HG03103 (cell line): Measurements from ENCODE around the gene SYN1.
A peak's percentile ranks its signal among the peaks of the same experiment; 100 is the strongest.
"Not testable (repeated sequence)": the region's sequence is repeated elsewhere in the genome, so short reads cannot be mapped to it uniquely, and the experiment has no call there.

ENCODE experiments used
- ATAC-seq: cut with Tn5 transposase; IDR thresholded peaks from one replicate; pipeline ENCODE4 v1.9.1; 2021; ENCODE audit warnings: low read depth; ENCODE audit not compliant: unreplicated experiment

SYN1 gene

DNA sequence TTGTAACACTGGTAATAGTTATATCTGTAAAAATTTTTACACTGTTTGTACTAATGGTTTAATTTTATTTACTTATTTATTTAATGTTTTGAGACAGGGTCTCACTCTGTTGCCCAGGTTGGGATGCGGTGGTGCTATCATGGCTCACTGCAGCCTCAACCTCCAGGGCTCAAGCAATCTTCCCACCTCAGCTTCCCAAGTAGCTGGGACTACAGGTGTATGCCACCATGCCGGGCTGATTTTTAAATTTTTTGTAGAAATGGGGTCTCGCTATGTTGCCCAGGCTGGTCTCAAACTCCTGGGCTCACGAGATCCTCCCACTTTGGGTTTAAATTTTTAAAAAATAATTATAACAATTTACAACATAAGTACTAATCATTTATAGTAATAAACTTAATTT lies 16.5 kb downstream of the SYN1 start:
- ATAC-seq, result not testable (repeated sequence)

DNA sequence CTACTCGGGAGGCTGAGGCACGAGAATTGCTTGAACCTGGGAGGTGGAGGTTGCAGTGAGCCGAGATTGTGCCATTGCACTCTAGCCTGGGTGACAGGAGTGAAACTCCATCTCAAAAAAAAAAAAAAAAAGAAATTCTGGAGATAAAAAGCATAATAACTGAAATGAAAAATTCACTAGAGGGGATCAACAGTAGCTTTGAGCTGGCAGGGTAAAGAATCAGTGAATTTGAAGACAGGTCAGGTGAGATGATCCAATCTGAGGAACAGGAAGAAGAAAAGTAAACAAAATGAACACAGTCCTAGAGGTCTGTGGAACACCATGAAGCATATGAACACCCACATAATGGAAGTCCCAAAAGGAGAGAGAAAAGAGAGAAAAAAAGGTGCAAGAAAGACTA lies 22.4 kb downstream of the SYN1 start:
- no peak for ATAC-seq

DNA sequence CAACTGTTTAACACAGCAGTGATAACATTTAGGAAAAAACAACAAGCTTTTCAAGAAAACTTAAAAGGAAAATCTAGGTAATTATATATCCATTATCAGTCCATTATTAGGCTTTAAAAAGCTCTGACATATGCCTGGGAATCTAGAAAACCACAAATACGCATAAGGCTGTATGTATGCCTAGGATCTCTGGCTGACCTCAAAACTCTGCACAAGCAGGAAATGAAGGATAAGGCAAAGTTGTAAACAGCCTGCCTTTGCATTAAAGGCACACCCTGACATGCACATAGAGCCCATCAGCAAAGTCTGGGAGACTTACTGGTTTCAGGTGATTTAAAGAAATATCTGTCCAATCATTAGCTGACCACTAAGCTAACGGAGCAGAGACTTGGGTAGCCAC lies 23.4 kb downstream of the SYN1 start:
- no peak for ATAC-seq

DNA sequence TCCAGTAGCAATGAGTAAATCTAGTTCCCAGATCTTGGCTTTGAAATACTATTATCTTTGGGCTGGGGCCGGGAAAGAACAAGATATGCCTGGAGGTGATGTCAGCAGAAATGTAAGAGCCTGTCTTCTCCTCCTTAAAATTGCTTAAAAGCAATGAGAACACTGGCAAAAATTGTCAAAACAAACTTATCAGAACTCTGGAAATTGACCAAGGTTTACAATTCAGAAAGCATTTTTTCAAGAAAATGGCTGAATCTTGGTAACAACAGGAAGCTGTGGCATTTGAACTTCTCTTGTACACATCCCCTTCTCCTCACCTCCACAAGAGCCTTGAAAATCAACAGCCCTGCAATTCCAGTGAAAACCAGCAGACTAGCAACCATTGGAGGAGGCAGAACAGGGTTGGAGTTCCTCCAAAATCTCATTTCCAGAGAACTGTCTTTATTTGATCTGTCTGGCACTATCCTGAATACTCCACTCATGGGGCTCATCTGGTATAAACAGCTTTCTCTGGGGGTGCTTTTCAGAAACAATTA lies 23.9 kb downstream of the SYN1 start:
- no peak for ATAC-seq

DNA sequence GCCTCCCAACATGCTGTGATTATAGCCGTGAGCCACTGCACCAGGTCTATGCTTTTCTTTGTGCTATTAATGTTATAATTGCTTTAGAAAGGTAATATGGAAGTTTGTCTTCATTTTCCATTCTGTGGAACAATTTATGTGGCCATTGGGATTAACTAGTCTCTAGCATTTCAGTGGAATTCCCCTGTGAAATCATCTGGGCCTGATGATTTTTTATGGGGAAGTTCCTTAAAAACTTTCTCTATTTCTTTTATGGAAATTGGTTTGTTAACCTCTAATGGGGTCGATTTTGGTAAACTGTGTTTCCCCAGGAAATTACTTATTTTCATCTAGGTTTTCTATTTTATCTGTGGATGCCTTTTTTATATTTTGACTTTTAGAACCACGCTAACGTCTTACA lies 26.1 kb downstream of the SYN1 start:
- no peak for ATAC-seq

DNA sequence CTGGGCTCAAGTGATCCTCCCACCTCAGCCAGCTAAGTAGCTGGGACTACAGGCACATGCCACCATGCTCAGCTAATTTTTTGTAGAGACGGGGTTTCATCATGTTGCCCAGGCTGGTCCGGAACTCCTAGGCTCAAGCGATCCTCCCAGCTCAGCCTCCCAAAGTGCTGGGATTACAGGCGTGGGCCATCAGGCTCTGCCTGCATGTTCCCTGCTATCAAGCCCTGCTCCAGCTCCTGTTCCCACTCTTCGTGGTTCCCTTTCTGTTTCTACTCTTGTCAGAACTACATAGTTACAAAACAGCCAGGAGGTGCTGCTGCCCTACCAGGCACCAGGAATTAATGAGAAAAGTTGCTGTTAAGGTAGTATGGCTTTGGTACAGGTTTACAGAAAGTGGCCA lies 28.7 kb downstream of the SYN1 start:
- ATAC-seq, result no peak

DNA sequence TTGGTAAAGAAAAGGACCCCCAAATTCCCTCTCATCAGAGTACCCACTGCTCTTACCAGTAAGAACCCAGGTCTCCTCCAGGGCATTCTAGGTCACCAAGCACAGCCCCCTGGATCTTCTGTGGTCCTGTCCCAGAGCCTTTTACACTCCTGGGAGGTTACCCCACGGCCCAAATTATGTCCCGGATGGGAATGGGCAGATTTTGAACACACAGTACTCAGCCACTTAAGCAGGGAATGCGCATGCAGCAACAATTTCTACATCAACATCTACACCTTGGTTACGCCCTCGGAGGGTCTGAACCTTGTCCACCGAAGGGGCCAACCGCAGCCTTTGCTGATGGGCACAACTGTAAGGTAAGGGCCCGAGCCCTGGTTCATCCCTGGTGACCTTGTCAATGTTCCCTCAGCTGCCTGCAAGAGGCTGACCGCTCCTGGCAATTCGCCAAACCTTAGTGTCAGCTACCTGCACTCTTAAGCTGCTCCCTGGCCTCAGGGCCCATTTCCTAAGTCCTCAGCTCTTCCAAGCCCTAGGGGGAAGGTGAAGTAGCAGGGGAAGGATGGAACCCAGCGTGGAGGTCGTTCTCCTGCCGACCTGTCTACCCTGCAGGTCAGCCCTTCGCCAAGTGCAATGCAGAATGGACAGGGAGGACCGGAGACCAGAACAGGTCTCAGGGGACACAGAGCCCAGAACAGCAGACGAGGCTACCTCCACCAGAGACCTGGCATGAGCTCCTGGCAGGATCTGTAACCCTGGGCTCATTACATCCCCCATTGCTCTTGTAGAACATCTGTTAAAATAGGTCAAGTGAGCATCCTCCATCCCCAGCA lies 31.5 kb downstream of the SYN1 start:
- no peak for ATAC-seq

DNA sequence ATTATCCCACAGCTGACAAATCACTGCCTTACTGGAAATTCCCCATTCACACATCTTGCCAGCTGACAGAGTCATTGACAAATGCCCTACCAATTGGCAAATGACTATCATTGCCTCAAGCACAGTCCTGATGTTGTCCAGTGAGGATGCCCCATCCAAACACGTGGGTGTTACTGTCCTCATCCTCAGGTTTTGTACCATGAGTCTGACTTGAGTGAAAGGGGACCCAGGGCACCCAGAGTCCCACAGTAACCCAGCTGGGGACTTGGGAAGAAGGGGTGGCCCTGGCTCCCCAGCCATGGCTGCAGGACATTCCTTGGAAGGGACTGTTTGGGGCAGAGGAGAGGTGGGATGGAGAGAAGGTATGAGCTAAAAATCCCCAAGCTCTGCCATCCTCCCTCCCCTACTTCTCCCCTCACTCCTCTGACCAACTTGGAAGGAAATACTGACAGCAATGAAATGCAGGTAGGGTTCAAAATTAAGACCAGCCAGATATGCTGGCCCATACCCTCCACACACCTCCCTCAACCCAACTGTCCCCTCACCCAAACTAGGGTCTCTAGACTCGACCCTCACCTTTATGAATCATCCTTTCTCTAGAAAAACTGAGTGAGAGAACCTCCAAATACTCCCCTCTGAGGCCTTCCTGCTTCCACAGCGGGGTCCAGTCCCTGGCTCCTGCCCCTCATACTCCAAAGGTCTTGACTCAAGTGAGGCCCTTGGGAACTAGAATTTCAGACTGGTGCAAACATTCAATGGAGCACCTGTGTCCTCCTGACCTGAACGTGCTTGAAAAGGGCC lies 32.4 kb downstream of the SYN1 start:
- ATAC-seq, result no peak

DNA sequence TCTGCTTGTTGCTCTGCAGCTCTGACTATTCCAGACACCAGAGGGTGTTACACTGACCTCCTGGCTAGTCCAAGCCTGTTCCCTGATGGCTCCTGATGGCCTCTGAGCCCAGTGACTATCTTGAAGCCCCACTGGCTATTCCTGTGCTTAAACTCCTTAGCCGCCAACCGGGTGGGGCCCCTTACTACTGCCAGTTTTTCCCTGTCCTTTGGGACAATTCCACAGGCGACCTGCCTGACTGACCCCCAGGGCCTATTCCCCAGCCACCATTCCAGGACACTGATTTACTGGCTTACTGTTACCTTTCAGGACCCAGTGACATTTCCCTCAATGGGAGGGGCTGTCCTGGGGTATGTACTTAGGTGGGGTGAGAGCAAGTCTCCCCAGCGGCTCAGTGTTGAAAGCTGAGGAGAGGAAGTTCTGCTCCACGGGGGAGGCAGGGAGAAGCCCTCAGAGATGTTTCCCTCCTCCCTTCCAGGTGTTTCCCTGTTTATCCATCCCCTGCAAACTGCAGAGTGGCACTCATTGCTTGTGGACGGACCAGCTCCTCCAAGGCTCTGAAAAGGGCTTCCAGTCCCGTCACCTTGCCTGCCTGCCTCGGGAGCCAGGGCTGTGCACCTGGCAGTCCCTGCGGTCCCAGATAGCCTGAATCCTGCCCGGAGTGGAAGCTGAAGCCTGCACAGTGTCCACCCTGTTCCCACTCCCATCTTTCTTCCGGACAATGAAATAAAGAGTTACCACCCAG lies 33.4 kb downstream of the SYN1 start:
- ATAC-seq, result no peak

DNA sequence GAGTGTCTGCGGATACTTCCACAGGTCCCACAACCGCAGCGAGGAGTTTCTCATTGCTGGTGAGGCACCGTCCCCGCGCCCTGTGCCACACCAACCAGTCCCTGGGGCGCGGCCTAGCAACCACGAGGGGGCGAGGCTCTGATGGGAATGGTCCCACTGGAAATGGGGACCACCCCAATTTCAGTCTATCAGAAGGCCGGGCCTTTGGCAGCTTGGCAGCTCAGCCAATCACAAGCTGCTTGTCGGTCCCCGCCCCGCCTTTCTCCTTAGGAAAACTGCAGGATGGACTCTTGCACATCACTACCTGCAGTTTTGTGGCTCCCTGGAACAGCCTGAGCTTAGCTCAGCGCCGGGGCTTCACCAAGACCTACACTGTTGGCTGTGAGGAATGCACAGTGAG lies 34.4 kb downstream of the SYN1 start:
- no peak for ATAC-seq

DNA sequence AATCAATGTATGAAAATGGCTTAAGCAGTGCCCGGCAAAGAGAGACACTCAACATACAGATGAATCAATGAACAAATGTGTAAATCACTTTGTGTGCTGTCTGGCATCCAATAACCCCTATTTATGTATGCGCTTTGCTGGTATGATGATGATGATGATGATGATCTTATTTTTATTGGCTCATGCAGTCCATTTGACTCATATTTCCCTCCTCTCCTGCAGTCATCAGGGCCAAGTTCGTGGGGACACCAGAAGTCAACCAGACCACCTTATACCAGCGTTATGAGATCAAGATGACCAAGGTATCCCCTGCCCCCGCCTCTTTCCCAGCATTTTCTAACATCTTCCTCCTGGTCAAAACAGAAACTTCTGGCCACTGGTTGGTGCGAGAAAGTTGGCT lies 34.9 kb downstream of the SYN1 start:
- no peak for ATAC-seq

DNA sequence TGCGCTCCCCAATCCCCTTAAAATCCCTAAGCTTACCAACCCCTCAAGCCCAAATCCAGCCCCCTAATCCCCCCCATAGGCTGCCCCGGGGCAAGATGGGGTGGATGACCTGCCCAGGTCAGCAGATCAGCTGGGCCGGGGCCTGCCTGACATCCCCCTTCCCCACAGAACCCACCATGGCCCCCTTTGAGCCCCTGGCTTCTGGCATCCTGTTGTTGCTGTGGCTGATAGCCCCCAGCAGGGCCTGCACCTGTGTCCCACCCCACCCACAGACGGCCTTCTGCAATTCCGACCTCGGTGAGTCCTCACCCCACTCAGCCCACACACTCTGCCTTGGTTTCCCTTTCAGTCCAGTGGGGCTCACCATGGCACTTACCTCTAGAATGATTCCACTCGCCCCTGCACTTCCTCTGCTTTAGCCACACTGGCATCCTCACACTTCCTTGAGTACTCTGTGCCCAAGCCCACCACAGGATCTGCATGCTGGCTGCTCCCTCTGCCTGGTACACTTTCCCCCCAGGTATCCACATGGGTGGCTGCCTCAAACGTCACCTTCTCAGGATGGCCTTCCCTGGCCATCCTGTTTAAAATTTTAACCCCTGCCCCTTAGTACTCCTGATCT lies 36.3 kb downstream of the SYN1 start:
- ATAC-seq, result no peak

DNA sequence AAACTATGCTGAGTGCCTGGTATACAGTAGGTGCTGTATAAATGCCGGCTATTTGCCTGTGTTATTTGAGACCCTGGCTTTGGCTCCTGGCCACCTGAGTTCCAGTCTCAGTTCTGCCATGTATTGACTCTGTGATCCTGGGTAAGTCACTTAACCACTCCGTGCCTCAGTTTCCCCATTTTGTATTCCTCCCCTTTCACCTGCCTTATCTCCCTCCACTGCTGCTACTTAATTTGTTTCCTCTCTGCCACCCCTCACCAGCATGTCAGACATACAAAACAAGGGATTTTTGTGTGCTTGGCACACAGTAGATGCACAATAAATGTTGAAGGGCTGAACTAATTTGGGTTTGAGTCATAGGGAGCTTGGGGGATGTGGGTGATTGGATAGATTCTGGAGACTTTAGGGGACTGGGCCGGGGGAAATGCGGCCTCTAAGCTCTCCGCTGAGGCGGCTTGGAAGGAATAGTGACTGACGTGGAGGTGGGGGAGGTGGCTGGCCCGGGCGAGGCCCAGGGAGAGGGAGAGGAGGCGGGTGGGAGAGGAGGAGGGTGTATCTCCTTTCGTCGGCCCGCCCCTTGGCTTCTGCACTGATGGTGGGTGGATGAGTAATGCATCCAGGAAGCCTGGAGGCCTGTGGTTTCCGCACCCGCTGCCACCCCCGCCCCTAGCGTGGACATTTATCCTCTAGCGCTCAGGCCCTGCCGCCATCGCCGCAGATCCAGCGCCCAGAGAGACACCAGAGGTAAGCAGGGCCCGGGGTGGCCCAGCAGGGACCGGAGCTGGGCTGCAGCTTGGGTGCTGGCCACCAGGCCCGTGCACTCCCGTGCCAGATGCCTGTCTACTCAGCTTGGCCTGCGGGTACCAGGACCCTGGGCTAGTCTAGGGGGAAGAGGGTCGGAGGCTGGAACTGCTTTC lies 37.7 kb downstream of the SYN1 start, which contains the start of gene TIMP1:
TIMP1 (plus strand) TSS at position 706 of the 917 bp plus-strand sequence. CDS start 980 bp downstream, outside the sequence.
- peak; percentile 87 for ATAC-seq

DNA sequence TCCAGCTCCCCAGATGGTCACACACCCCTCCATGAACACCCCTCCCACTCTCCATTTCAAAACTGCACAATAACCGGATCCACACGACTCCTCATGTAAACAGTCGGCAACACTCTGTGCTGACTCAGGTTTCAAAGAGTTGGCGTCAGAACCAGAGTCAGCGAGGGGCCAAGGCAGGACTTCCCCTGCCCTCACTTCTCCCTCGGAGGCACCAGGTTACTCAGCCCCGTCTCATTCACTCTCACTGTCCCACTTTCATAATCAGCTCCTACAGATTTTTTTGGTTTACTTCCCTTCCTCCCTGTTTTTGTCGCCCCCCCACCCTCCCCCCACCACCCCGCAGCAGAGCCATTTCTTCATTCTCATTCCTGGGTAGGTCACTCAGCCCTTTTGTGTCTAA lies 40.1 kb downstream of the SYN1 start:
- no peak for ATAC-seq

DNA sequence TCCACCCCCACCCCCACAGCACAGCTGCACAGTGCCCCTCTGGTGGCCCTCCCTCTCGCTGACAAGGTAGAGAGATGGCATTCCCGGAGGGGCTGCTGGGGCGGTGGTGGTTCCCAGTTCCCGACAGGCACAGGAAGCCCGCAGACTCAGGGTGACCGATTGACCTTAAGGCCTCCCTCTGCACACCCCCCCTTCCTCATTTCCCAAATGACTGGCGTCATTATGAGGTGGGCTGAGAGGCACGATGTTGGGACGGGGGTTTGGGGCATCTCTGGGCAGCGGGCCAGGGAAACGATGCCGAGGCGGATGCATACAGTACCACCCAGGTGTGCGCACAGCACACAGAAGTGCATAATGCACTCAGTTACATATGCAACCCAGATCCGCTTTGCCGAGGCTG lies 41.0 kb downstream of the SYN1 start:
- no peak for ATAC-seq

DNA sequence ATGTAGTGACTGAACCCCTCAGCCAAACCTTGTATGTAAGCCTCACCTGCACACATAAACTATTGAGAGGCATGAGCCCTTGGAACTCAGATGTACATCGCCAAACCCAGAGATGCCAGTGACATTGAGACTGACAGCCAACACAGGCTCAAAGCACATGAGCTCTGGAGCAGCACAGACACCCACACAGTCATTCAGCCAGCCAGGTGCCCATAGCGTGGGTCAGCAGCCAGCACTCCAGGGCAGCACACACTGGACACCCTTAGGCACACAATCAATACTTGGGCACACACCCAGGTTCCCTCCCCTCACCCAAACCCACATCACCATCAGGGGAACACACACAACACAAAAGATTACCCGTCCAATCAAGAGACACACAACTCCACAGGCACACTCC lies 41.8 kb downstream of the SYN1 start:
- no peak for ATAC-seq

DNA sequence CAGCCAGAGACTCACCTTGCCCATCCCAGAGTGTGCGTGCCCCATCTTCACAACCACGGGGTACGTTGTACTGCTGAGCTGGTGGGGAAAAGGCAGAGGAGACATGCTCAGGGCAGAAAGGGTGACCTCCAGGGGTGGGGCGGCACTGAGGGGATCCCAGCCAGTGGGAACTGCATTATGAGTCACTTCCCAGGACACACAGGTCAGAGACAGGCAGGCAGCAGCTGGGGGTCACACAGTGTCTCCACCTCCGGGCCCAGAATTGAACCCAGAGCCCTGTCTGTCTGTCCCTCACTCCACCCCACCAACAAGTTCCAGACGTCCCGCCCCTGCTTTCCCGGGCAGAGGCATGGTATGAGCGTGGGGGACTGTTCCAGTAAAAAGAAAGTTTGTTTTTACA lies 42.2 kb downstream of the SYN1 start:
- no peak for ATAC-seq

DNA sequence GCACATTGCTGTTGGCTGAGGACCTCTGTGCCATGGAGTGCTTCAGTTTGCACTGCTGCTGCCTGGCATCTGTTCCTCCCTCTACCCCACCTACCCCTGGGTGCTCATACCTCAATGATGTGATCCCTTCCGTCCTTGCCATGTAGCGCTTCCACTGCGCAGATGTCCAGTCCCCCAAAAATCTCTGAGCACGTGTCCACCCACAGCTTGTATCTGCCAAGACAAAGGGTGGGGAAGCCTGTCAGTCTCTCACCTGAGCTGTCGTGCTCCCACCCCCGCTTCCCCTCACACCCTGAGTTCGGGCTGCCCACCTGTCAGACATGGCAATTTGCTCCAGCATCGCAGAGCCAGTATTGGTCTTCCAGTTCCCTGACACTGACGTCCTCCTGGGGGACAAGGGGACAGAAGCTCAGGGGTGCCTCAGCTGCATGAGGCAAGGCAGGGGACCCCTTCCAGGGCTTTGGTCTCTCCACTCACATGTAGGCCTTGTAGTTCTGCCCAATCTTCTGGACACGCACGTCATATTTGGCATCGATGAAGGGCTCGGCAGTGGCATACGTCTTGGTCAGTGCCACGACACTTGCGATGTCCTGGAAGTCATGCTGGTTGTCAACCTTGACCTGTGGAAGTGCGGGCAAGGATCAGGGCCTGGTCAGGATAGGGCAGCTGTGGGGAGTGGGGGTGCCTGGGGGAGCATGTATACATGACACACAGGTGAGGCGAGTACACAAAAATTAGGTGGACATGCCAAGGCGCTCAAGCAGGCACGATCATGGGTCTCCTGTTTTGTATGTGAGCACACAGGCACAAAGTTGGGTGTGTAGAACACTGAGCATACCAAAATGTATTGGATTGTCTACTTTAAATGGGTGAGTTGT lies 43.4 kb downstream of the SYN1 start:
- no peak for ATAC-seq
